Uterus (tissue), 4 donors: ENCODE results near the gene IPO11. TPM values are rescaled to one million over a fixed set of nuclear protein-coding genes. Genes with fewer than 3 reads are reported as not detected.
"Not testable (repeated sequence)": the region's sequence is repeated elsewhere in the genome, so short reads cannot be mapped to it uniquely, and the experiment has no call there.

ENCODE experiments used
- DNase-seq, 2 donors: peaks; one replicate each; pipeline ENCODE4 v3.0.0-alpha.2; 2019 to 2020
- H3K27ac ChIP-seq, 2 donors: fragments of 200-600 bp; sonication (generic); 1 replicate in 1 of 2; 2 replicates in 1 of 2; pipeline ENCODE4 v1.5.1; 2016 to 2018
- H3K27me3 ChIP-seq, 2 donors: fragments of 200-600 bp; sonication (generic); one replicate each; pipeline ENCODE4 v1.5.1; 2018 to 2019; ENCODE audit warnings: control low read depth in 1 of 2
- H3K36me3 ChIP-seq, 2 donors: fragments of 200-600 bp; sonication (generic); one replicate each; pipeline ENCODE4 v1.5.1; 2019; ENCODE audit warnings: control low read depth in 1 of 2
- H3K4me1 ChIP-seq, 2 donors: fragments of 200-600 bp; sonication (generic); one replicate each; pipeline ENCODE4 v1.5.1; 2018 to 2019; ENCODE audit warnings: control low read depth in 1 of 2
- H3K4me3 ChIP-seq, 2 donors: fragments of 200-600 bp; sonication (generic); 1 replicate in 1 of 2; 2 replicates in 1 of 2; pipeline ENCODE4 v1.5.1; 2018 to 2019; ENCODE audit warnings: mild to moderate bottlenecking in 1 of 2
- H3K9me3 ChIP-seq, 2 donors: fragments of 200-600 bp; sonication (generic); one replicate each; pipeline ENCODE4 v1.5.1; 2019; ENCODE audit warnings: control low read depth in 1 of 2
- POLR2A ChIP-seq, 2 donors: fragments of 450-650 bp; IDR thresholded peaks; one replicate each; pipeline ENCODE4 v1.6.1; 2016; ENCODE audit warnings: antibody characterized with exemption in 2 of 2, mild to moderate bottlenecking in 1 of 2, moderate library complexity in 1 of 2
- intact Hi-C: fragments of 100-400 bp; cut with DNase I; formaldehyde crosslinking; loops from one replicate; pipeline ENCODE4 v1.15.1; 2023; ENCODE audit warnings: low total_unique reads
- total RNA-seq, 4 donors: library from RNA; depleted of rRNA in 3 of 4; stranded (reverse); fragments of >200 nt in 3 of 4; gene quantifications; one replicate each; pipeline versions ENCODE4 v1.1.0 to v1.2.4, GENCODE V29; 2014 to 2023
- TF ChIP-seq, protein P1 (sequence below), 4 experiments: fragments of 200-600 bp in 2 of 4; fragments of 450-650 bp in 2 of 4; sonication (generic) in 2 of 4; IDR thresholded peaks; one replicate each; pipeline ENCODE4 v1.5.1; 2016 to 2019; ENCODE audit warnings: antibody characterized with exemption in 4 of 4, mild to moderate bottlenecking in 2 of 4, moderate library complexity in 1 of 4
- donor health status: DM: yes; HTN: yes; CAD: no.

IPO11 gene
- total RNA-seq, 4 donors from 2014 or later, result 20.0 to 62.0 (median 45.3) TPM

DNA sequence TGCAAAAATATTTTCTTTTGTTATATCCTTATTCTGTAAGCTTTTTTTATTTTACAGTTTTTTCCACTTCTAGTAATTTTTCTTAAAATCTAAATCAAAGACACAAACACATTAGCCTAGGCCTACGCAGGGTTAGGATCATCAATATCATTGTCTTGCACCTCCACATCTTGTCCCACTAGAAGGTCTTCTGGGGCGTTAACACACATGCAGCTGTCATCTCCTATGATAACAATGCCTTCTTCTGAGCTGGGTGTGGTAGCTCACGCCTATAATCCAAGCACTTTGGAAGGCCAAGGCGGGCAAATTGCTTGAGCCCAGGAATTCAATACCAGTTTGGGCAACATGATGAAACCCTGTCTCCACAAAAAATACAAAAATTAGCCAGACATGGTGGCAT, 87.2 kb downstream of the IPO11 start:
- intact Hi-C loops, result no loop called here
- H3K36me3 ChIP-seq, result no peaks in the 10 kb centered on the region
- no peak overlapping the region for H3K4me3 ChIP-seq
- DNase-seq, result no peak
- H3K27me3 ChIP-seq, result no peaks in the 10 kb centered on the region
- TF ChIP-seq, protein P1, sequence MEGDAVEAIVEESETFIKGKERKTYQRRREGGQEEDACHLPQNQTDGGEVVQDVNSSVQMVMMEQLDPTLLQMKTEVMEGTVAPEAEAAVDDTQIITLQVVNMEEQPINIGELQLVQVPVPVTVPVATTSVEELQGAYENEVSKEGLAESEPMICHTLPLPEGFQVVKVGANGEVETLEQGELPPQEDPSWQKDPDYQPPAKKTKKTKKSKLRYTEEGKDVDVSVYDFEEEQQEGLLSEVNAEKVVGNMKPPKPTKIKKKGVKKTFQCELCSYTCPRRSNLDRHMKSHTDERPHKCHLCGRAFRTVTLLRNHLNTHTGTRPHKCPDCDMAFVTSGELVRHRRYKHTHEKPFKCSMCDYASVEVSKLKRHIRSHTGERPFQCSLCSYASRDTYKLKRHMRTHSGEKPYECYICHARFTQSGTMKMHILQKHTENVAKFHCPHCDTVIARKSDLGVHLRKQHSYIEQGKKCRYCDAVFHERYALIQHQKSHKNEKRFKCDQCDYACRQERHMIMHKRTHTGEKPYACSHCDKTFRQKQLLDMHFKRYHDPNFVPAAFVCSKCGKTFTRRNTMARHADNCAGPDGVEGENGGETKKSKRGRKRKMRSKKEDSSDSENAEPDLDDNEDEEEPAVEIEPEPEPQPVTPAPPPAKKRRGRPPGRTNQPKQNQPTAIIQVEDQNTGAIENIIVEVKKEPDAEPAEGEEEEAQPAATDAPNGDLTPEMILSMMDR (IDR thresholded peaks at IDR 0.05), result no peak
- no peak for TF ChIP-seq POLR2A (IDR thresholded peaks at IDR 0.05)
- no peak overlapping the region for H3K27ac ChIP-seq
- H3K4me1 ChIP-seq, result no peaks in the 10 kb centered on the region
- H3K9me3 ChIP-seq, result no peaks in the 10 kb centered on the region

DNA sequence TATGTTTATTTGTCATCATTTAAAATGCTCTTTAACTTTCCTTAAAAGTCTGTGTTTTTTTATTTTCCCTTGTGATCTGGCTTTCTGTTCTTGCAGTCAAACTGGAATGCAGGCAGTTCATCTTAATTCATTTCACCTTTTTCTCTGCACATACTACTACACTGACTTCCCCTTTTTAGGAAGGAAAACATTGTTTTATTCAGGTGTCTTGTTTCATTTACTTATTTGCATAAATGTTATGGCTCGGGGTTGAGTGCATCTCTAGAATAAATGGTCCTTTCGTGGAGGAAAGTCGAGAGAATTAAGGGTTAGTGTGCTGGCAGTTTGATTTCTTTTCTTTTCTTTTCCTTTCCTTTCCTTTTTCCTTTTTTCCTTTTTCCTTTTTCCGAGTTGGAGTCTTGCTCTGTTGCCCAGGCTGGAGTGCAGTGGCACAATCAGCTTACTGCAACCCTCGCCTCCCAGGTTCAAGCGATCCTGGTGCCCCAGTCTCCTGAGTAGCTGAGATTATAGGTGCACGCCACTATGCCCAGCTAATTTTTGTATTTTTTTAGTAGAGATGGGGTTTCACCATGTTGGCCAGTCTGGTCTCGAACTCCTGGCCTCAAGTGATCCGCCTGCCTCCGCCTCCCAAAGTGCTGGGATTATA, 90.0 kb downstream of the IPO11 start:
- Histone ChIP-seq H3K4me3 (no peak overlapping the region), H3K27ac (no peak overlapping the region), H3K9me3 (no peaks in the 10 kb centered on the region), H3K4me1 (no peaks in the 10 kb centered on the region), H3K27me3 (no peaks in the 10 kb centered on the region), H3K36me3 (no peaks in the 10 kb centered on the region)
- no peak for DNase-seq
- intact Hi-C loops, result no loop called here
- TF ChIP-seq, protein P1 (IDR thresholded peaks at IDR 0.05), result no peak
- no peak for TF ChIP-seq POLR2A (IDR thresholded peaks at IDR 0.05)

DNA sequence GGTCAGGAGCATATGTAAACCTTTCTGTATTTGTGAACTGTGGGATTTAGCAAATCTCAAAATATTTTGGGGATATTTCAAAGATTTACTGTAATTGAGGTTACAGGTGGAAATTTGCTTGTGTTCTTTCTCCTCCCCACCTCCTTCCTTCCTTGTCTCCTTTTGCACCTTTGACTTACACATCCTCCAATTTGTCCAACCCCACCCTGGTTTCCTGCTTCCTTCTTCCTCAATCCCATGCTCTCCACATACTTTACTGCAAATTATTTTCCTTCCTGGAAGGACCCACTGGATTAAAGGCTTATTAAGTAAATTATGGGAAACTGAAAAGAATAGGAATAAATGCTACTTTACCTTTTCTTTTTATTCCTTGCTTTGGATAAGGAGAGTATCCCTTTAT, 91.6 kb downstream of the IPO11 start:
- no peaks in the 10 kb centered on the region for H3K9me3 ChIP-seq
- no peak for DNase-seq
- no peaks in the 10 kb centered on the region for H3K27me3 ChIP-seq
- intact Hi-C loops, result no loop called here
- no peaks in the 10 kb centered on the region for H3K36me3 ChIP-seq
- no peak overlapping the region for H3K4me3 ChIP-seq
- H3K27ac ChIP-seq, result no peak overlapping the region
- TF ChIP-seq, protein P1 (IDR thresholded peaks at IDR 0.05), result no peak
- no peak for TF ChIP-seq POLR2A (IDR thresholded peaks at IDR 0.05)
- H3K4me1 ChIP-seq, result no peaks in the 10 kb centered on the region

DNA sequence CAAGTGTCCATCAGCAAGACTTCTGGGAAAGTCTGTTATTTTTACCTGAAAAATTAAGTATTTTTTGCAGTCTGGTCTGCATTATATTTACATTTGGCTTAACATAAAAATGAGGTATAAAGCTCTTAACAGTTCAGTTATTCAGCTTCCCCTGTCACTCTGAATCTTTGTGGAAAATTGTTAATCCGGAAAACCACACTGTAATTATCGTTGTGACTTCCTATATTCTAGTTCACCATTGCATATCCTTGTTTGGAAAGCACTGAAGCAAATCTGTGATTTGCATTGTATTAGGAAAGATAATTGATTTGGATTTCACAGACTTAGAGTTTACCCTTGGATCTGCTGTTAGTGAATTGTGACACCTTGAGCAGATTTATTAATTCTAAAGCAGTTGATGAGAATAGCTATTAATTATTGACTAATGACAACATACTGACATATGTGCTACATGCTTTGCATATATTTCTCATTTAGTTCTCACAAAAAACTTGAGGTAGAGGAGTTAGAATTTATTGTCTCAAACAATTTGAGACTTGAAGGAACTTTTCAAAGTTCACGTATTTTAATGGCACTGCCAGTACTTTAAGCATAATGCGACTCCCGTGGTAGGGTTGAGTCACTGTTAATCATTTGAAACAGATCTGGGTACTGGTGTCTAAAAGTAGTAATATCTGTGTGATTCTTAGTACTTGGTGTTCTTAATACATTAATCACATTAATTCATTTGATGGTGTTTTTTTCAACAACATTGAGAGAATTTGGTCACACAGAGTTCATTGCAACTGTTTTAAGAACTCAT, 94.3 kb downstream of the IPO11 start:
- no peaks in the 10 kb centered on the region for H3K36me3 ChIP-seq
- no peak for TF ChIP-seq POLR2A (IDR thresholded peaks at IDR 0.05)
- TF ChIP-seq, protein P1 (IDR thresholded peaks at IDR 0.05), result no peak
- DNase-seq, result no peak

DNA sequence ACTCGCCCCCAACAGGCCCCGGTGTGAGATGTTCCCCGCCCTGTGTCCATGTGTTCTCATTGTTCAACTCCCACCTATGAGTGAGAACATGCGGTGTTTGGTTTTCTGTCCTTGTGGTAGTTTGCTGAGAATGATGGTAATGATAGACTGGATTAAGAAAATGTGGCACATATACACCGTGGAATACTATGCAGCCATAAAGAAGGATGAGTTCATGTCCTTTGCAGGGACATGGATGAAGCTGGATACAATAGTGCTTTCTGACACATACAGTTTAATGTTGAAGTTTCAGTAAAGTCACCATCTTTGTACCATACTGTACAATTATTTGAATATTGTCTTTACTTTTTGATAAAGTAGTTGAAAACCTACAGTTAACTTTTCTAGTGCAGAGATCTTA, 96.2 kb downstream of the IPO11 start:
- H3K27me3 ChIP-seq, H3K27ac ChIP-seq, H3K9me3 ChIP-seq, H3K36me3 ChIP-seq, DNase-seq, H3K4me3 ChIP-seq, H3K4me1 ChIP-seq, intact Hi-C loops: not testable (repeated sequence)

More for the DNA sequence above, 94.3 kb downstream of the IPO11 start:
- Histone ChIP-seq H3K27ac (no peak overlapping the region), H3K4me3 (no peak overlapping the region), H3K27me3 (no peaks in the 10 kb centered on the region), H3K9me3 (no peaks in the 10 kb centered on the region), H3K4me1 (no peaks in the 10 kb centered on the region)
- intact Hi-C loops, result no loop called here
